Caco-2 (cell line): Measurements from ENCODE around the gene PTPRN2. TPM values are rescaled to one million over a fixed set of nuclear protein-coding genes. Genes with fewer than 3 reads are reported as not detected.

Source experiments
- BruUV-seq: library from RNA; stranded (reverse); fragments of 400-500 nt; replicated peaks from 2 replicates; lab custom pipeline; 2021; lab: Mats Ljungman, UMichigan
- CTCF ChIA-PET: fragments of 300-600 bp; sonication (Branson Sonifier 250); formaldehyde crosslinking; loops from one replicate; lab custom pipeline; 2022; ENCODE audit warnings: antibody characterized with exemption; lab: Charles Lee
- POLR2A ChIA-PET: fragments of 300-600 bp; sonication (Branson Sonifier 250); formaldehyde crosslinking; loops from one replicate; lab custom pipeline; 2022; ENCODE audit warnings: antibody characterized with exemption; lab: Charles Lee
- DNase-seq, 2 experiments: peaks; one replicate each; pipeline versions ENCODE4 v3.0.0 to v3.0.0-alpha.2; 2020 to 2022
- H3K27me3 ChIP-seq: replicated peaks from 2 replicates; pipeline ENCODE4 v1.6.0; 2011; ENCODE audit warnings: low read length; ENCODE audit not compliant: control insufficient read depth, insufficient read depth
- H3K36me3 ChIP-seq: 2 replicates; pipeline ENCODE4 v1.5.1; 2011; ENCODE audit warnings: low read length; ENCODE audit not compliant: control insufficient read depth, insufficient read depth
- H3K4me1 ChIP-seq: fragments of 250-450 bp; sonication (Bioruptor Pico); 2 replicates; pipeline ENCODE4 v1.5.1; 2020; ENCODE audit warnings: mild to moderate bottlenecking
- H3K4me3 ChIP-seq: 2 replicates; pipeline ENCODE4 v1.5.1; 2011; ENCODE audit warnings: low read depth, mild to moderate bottlenecking, control low read depth, low read length
- H3K9me3 ChIP-seq: fragments of 250-450 bp; sonication (Bioruptor Pico); 2 replicates; pipeline ENCODE4 v1.5.1; 2020; ENCODE audit warnings: mild to moderate bottlenecking, moderate library complexity
- H3K27ac Mint-ChIP-seq: one replicate; pipeline ENCODE4 v1.8.0; 2022; ENCODE audit warnings: mixed read lengths; ENCODE audit not compliant: unreplicated experiment
- H3K27me3 Mint-ChIP-seq: one replicate; pipeline ENCODE4 v1.8.0; 2022; ENCODE audit warnings: mixed read lengths; ENCODE audit not compliant: insufficient read depth, unreplicated experiment
- H3K36me3 Mint-ChIP-seq: one replicate; pipeline ENCODE4 v1.8.0; 2022; ENCODE audit warnings: mild to moderate bottlenecking, mixed read lengths; ENCODE audit not compliant: insufficient read depth, unreplicated experiment
- H3K4me1 Mint-ChIP-seq: one replicate; pipeline ENCODE4 v1.8.0; 2022; ENCODE audit warnings: low read depth, mixed read lengths; ENCODE audit not compliant: unreplicated experiment
- H3K4me3 Mint-ChIP-seq: one replicate; pipeline ENCODE4 v1.8.0; 2022; ENCODE audit warnings: mild to moderate bottlenecking, moderate library complexity, mixed read lengths; ENCODE audit not compliant: unreplicated experiment
- H3K9me3 Mint-ChIP-seq: one replicate; pipeline ENCODE4 v1.8.0; 2022; ENCODE audit warnings: mixed read lengths; ENCODE audit not compliant: unreplicated experiment
- intact Hi-C: fragments of 100-400 bp; cut with micrococcal nuclease; formaldehyde crosslinking; loops from one replicate; pipeline ENCODE4 v1.10.0; 2022; ENCODE audit not compliant: unreplicated experiment
- total RNA-seq: library from RNA; stranded (reverse); gene quantifications from 2 replicates; pipeline ENCODE4 v1.2.3, GENCODE V29; 2022
- TF ChIP-seq, protein P1 (sequence below), 2 experiments: fragments of 200-600 bp in 1 of 2; IDR thresholded peaks; 1 replicate in 1 of 2; 2 replicates in 1 of 2; pipeline versions ENCODE4 v1.5.1 to v1.8.0; 2011 to 2022; ENCODE audit warnings: antibody characterized with exemption in 1 of 2, control low read depth in 1 of 2, inconsistent platforms in 1 of 2, low read depth in 1 of 2, low read length in 1 of 2, mild to moderate bottlenecking in 1 of 2, moderate library complexity in 1 of 2; ENCODE audit not compliant: insufficient read depth in 1 of 2, severe bottlenecking in 1 of 2, unreplicated experiment in 1 of 2

Gene PTPRN2
- total RNA-seq, 1 experiment from 2014 or later, result 1.4 TPM

DNA sequence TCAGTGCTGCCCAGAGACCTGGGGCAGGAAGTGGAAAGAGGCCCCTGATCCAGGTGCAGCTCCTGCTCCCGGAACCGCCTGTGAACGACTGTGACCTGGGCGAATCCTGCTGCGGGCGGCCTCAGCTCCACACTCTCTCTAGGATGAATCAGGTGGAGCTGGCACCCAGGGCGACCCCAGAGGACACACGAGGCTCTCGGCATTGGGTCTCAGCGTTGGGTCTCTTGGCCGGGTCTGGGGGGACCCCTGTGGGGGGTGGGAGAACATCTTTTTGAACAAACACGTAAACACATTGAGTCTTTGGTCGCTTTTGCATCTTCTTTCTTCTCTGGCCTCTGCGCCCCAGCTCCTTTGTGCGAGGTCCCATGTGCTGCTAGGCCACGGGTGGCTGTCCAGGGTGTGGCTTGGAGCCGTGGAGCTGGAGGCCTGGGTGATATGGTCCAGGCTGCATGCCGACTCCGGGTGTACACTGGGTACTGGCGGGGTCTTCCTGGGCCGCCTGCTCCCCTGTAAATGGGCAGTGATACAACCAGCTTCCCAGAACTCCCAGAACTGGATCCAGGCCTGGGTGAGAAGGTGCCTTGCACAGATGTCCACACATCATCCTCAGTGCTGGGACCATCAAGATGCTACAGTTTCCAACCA, 815.0 kb downstream of the PTPRN2 start:
- Histone ChIP-seq H3K27me3 (no peaks in the 10 kb centered on the region), H3K9me3 (peaks cover 10% of the 10 kb centered on the region), H3K36me3 (no peaks in the 10 kb centered on the region), H3K4me1 (no peaks in the 10 kb centered on the region), H3K4me3 (no peak overlapping the region)
- no peaks in the 10 kb centered on the region for H3K4me1 Mint-ChIP-seq
- H3K27me3 Mint-ChIP-seq, result peaks cover 4% of the 10 kb centered on the region
- no peak overlapping the region for H3K4me3 Mint-ChIP-seq
- no peak overlapping the region for H3K27ac Mint-ChIP-seq
- BruUV-seq, result no TSS peak
- H3K9me3 Mint-ChIP-seq, result peaks cover 15% of the 10 kb centered on the region
- CTCF ChIA-PET, result no interaction called here
- TF ChIP-seq, protein P1, sequence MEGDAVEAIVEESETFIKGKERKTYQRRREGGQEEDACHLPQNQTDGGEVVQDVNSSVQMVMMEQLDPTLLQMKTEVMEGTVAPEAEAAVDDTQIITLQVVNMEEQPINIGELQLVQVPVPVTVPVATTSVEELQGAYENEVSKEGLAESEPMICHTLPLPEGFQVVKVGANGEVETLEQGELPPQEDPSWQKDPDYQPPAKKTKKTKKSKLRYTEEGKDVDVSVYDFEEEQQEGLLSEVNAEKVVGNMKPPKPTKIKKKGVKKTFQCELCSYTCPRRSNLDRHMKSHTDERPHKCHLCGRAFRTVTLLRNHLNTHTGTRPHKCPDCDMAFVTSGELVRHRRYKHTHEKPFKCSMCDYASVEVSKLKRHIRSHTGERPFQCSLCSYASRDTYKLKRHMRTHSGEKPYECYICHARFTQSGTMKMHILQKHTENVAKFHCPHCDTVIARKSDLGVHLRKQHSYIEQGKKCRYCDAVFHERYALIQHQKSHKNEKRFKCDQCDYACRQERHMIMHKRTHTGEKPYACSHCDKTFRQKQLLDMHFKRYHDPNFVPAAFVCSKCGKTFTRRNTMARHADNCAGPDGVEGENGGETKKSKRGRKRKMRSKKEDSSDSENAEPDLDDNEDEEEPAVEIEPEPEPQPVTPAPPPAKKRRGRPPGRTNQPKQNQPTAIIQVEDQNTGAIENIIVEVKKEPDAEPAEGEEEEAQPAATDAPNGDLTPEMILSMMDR (IDR thresholded peaks at IDR 0.05; ENCODE audit: insufficient read depth in 1 of 2, low read depth in 1 of 2, low read length in 1 of 2, severe bottlenecking in 1 of 2, unreplicated experiment in 1 of 2), result no peak
- H3K36me3 Mint-ChIP-seq, result no peaks in the 10 kb centered on the region
- POLR2A ChIA-PET, result no interaction called here
- no peak for DNase-seq
- intact Hi-C loops, result no loop called here

DNA sequence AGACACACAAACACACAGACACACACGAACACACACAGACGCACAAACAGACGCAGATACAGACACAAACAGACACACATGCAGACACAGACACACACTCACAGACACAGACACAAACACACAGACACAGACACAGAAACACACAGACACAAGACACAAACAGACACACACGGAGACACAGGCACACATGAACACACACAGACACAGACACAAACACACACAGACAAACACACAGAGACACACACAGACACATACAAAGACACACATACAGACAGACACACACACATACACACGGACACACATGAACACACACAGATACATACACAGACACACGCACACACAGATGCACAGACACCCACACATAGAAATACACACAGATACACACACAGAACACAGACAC, 815.9 kb downstream of the PTPRN2 start:
- ChIA-PET CTCF (no interaction called here), POLR2A (no interaction called here)
- Mint-ChIP-seq H3K4me3 (no peak overlapping the region), H3K4me1 (no peaks in the 10 kb centered on the region), H3K9me3 (peaks cover 16% of the 10 kb centered on the region), H3K27me3 (no peaks in the 10 kb centered on the region), H3K27ac (no peak overlapping the region), H3K36me3 (no peaks in the 10 kb centered on the region)
- intact Hi-C loops, result no loop called here
- Histone ChIP-seq H3K9me3 (peaks cover 10% of the 10 kb centered on the region), H3K36me3 (no peaks in the 10 kb centered on the region), H3K4me3 (no peak overlapping the region), H3K4me1 (no peaks in the 10 kb centered on the region), H3K27me3 (no peaks in the 10 kb centered on the region)
- no peak for DNase-seq
- TF ChIP-seq, protein P1 (IDR thresholded peaks at IDR 0.05; ENCODE audit: insufficient read depth in 1 of 2, low read depth in 1 of 2, low read length in 1 of 2, severe bottlenecking in 1 of 2, unreplicated experiment in 1 of 2), result no peak
- BruUV-seq, result no TSS peak

DNA sequence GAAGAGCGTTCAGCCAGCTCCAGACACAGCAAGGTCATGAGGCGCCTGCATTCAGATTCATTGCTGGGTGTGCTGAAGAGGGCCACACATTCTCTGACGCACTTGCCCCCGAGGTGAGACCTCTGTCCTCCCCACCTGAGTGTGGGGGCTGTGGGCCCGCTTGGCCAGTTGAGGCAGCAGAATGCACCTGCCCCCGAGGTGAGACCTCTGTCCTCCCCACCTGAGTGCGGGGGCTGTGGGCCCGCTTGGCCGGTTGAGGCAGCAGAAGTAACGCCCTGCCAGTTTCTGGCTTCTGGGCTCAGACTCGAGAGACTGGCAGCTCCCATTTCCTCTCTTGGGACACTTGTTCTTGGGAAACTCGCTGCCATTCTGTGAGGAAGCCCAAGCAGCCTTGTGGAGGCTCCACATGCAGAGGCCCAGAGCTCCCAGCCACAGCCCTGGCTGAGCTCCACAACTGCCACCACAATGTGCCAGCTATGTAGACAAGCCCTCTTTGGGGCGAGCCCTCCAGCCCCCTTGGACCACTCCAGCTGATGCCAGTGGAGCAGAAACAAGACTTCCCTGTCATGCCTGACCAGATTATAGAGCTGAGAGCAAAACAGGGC, 816.8 kb downstream of the PTPRN2 start:
- BruUV-seq, result no TSS peak
- no peak overlapping the region for H3K27ac Mint-ChIP-seq
- no peak overlapping the region for H3K4me3 ChIP-seq
- no peaks in the 10 kb centered on the region for H3K27me3 Mint-ChIP-seq
- no peaks in the 10 kb centered on the region for H3K36me3 ChIP-seq
- H3K4me3 Mint-ChIP-seq, result no peak overlapping the region
- CTCF ChIA-PET, result no interaction called here
- H3K36me3 Mint-ChIP-seq, result no peaks in the 10 kb centered on the region
- H3K4me1 ChIP-seq, result no peaks in the 10 kb centered on the region
- H3K9me3 ChIP-seq, result peaks cover 10% of the 10 kb centered on the region
- H3K9me3 Mint-ChIP-seq, result peaks cover 25% of the 10 kb centered on the region
- no peaks in the 10 kb centered on the region for H3K4me1 Mint-ChIP-seq
- no peaks in the 10 kb centered on the region for H3K27me3 ChIP-seq
- TF ChIP-seq, protein P1 (IDR thresholded peaks at IDR 0.05; ENCODE audit: insufficient read depth in 1 of 2, low read depth in 1 of 2, low read length in 1 of 2, severe bottlenecking in 1 of 2, unreplicated experiment in 1 of 2), result no peak
- no peak for DNase-seq
- POLR2A ChIA-PET, result no interaction called here
- intact Hi-C loops, result no loop called here
